LNCaP clone FGC (cell line): ENCODE measurements around the gene ERFL.

Source experiments
- DNase-seq: peaks from one replicate; pipeline ENCODE4 v3.0.0-alpha.2; 2011; ENCODE audit warnings: low read depth
- H3K4me3 ChIP-seq: 2 replicates; pipeline ENCODE4 v1.5.1; 2011; ENCODE audit warnings: mild to moderate bottlenecking, low read depth, low read length, control low read depth
- CTCF ChIP-seq: IDR thresholded peaks from 2 replicates; pipeline ENCODE4 v1.5.1; 2012; ENCODE audit warnings: mild to moderate bottlenecking; ENCODE audit not compliant: control insufficient read depth, insufficient read depth; ENCODE audit errors: extremely low read depth

The ERFL gene

GRCh38 chr19:41898235-41898634 lies 30.0 kb downstream of the ERFL start:
- DNase-seq, result no peak
- no peak overlapping the region for H3K4me3 ChIP-seq
- TF ChIP-seq CTCF, result no peak

- no peak for TF ChIP-seq CTCF
- DNase-seq, result no peak
- H3K4me3 ChIP-seq, result no peak overlapping the region
Measured at GRCh38 chr19:41897820-41898219, 30.4 kb downstream of the ERFL start.

DNA sequence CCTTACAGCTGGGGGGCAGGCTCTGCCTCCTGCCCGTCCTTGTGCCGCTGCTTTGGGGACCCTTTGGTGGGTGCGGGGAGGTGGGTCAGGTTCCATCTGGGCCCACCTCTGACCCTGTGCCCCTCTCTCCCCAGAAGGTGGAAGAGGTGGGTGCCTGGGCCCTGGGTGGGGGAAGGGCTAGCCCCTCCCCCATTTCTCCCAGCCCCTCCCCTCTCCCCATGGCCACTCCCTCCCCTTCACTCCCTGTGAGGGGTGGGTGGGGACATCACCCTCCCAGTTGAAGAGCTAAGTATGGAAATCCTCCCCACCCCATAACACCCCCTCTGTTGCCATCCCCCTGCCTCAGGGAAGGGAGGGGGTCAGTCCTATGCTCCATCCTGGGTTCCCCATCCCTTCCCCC lies 31.1 kb downstream of the ERFL start:
- DNase-seq, result no peak
- H3K4me3 ChIP-seq, result no peak overlapping the region
- no peak for TF ChIP-seq CTCF

DNA sequence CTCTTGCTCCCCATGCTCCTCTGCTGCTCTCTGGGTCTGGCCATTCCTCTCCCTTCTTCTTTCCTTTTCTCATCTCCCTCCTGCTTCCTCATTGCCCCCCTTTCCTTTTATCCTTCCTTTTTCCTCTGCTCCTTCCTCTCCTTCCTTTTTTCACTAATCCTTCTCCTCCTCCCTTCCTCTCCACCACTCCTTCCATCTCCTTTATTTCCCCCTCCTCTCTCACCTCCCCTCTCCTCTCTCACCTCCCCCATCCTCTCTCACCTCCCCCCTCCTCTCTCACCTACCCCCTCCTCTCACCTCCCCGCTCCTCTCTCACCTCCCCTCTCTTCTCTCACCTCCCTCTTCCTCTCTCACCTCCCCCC lies 31.7 kb downstream of the ERFL start:
- no peak overlapping the region for H3K4me3 ChIP-seq
- no peak for DNase-seq
- no peak for TF ChIP-seq CTCF

- no peak overlapping the region for H3K4me3 ChIP-seq
- no peak for TF ChIP-seq CTCF
- no peak for DNase-seq
Measured at GRCh38 chr19:41895745-41896580, 32.3 kb downstream of the ERFL start.

- DNase-seq, result no peak
- no peak for TF ChIP-seq CTCF
- H3K4me3 ChIP-seq, result no peak overlapping the region
Measured at GRCh38 chr19:41894350-41894749, 33.9 kb downstream of the ERFL start.

DNA sequence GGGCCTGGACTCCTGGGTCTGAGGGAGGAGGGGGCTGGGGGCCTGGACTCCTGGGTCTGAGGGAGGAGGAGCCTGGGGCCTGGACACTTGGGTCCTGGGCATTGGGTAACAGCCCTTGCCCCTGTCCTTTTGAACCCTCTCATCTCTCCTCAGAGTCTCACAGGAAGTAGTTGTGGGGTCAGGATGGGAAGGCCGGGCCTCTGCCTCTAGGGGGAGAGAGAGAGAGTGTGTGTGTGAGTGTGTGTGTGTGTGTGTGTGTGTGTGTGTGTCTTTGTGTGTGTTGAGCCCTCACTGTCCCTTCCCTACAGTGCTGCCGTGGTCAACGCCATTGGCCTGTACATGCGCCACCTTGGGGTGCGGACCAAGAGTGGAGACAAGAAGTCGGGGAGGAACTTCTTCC lies 34.4 kb downstream of the ERFL start:
- no peak for TF ChIP-seq CTCF
- H3K4me3 ChIP-seq, result no peak overlapping the region
- DNase-seq, result no peak
